WTC11 (cell line): ENCODE measurements around the gene PPP2R2C. TPM values are rescaled to one million over a fixed set of nuclear protein-coding genes. Genes with fewer than 3 reads are reported as not detected.

Source experiments
- ATAC-seq: fragments of 200-7000 bp; cut with Tn5 transposase; 2 replicates; pipeline ENCODE4 v1.10.0; 2021; ENCODE audit warnings: mild to moderate bottlenecking, moderate library complexity
- CTCF ChIA-PET: fragments of 300-600 bp; sonication (Branson Sonifier 250); formaldehyde crosslinking; loops from one replicate; lab custom pipeline; 2021; ENCODE audit warnings: antibody characterized with exemption; lab: Charles Lee
- POLR2A ChIA-PET: fragments of 350-600 bp; sonication (Branson Sonifier 250); formaldehyde crosslinking; loops from one replicate; lab custom pipeline; 2021; ENCODE audit warnings: antibody characterized with exemption; lab: Charles Lee
- DNase-seq: peaks from one replicate; pipeline ENCODE4 v3.0.0; 2021; ENCODE audit warnings: low spot score
- H3K27ac Mint-ChIP-seq: 2 replicates; pipeline ENCODE4 v1.8.0; 2021; ENCODE audit warnings: mixed read lengths
- H3K27me3 Mint-ChIP-seq: 2 replicates; pipeline ENCODE4 v1.8.0; 2021; ENCODE audit warnings: low read depth, mild to moderate bottlenecking, moderate library complexity, mixed read lengths
- H3K36me3 Mint-ChIP-seq: 2 replicates; pipeline ENCODE4 v1.8.0; 2021; ENCODE audit warnings: mixed read lengths
- H3K4me1 Mint-ChIP-seq: 2 replicates; pipeline ENCODE4 v1.8.0; 2022; ENCODE audit warnings: mixed read lengths
- H3K4me3 Mint-ChIP-seq: 2 replicates; pipeline ENCODE4 v1.8.0; 2021; ENCODE audit warnings: mild to moderate bottlenecking, moderate library complexity, mixed read lengths
- H3K9me3 Mint-ChIP-seq: 2 replicates; pipeline ENCODE4 v1.8.0; 2021; ENCODE audit warnings: mixed read lengths
- GABPB1 ChIP-seq: sonication (generic); formaldehyde crosslinking; IDR thresholded peaks from 2 replicates; pipeline ENCODE4 v1.8.1; 2023; ENCODE audit warnings: mild to moderate bottlenecking, missing genetic modification reagents
- KAT7 ChIP-seq: sonication (generic); formaldehyde crosslinking; IDR thresholded peaks from 2 replicates; pipeline ENCODE4 v1.8.1; 2023; ENCODE audit warnings: missing genetic modification reagents, mild to moderate bottlenecking, borderline replicate concordance
- MXD4 ChIP-seq: fragments of 250-450 bp; sonication (Bioruptor Pico); IDR thresholded peaks from 2 replicates; pipeline ENCODE4 v1.8.0; 2021; ENCODE audit warnings: mild to moderate bottlenecking, moderate library complexity, borderline replicate concordance
- MYBL2 ChIP-seq: sonication (generic); formaldehyde crosslinking; IDR thresholded peaks from 2 replicates; pipeline ENCODE4 v1.8.1; 2023; ENCODE audit warnings: mild to moderate bottlenecking, moderate library complexity, missing genetic modification reagents
- NR1H2 ChIP-seq: sonication (generic); formaldehyde crosslinking; IDR thresholded peaks from 2 replicates; pipeline ENCODE4 v1.9.0; 2021; ENCODE audit warnings: mild to moderate bottlenecking, moderate library complexity, missing genetic modification reagents
- PRRX2 ChIP-seq: fragments of 250-450 bp; sonication (Bioruptor Pico); IDR thresholded peaks from 2 replicates; pipeline ENCODE4 v1.8.0; 2021; ENCODE audit warnings: mild to moderate bottlenecking
- RORB ChIP-seq: fragments of 250-450 bp; sonication (Bioruptor Pico); IDR thresholded peaks from 2 replicates; pipeline ENCODE4 v1.9.0; 2021; ENCODE audit warnings: mild to moderate bottlenecking
- TEAD4 ChIP-seq: sonication (generic); formaldehyde crosslinking; IDR thresholded peaks from 2 replicates; pipeline ENCODE4 v1.8.0; 2022; ENCODE audit warnings: mild to moderate bottlenecking, missing genetic modification reagents
- ZNF138 ChIP-seq: sonication (generic); formaldehyde crosslinking; conservative IDR thresholded peaks from 2 replicates; pipeline ENCODE4 v1.8.1; 2022; ENCODE audit warnings: mild to moderate bottlenecking, moderate library complexity, missing genetic modification reagents
- ZNF219 ChIP-seq: sonication (generic); formaldehyde crosslinking; IDR thresholded peaks from 2 replicates; pipeline ENCODE4 v1.8.0; 2023; ENCODE audit warnings: missing genetic modification reagents, mild to moderate bottlenecking, borderline replicate concordance
- ZNF317 ChIP-seq: sonication (generic); formaldehyde crosslinking; IDR thresholded peaks from 2 replicates; pipeline ENCODE4 v1.8.1; 2023; ENCODE audit warnings: low read depth, mild to moderate bottlenecking, moderate library complexity, missing genetic modification reagents, borderline replicate concordance
- total RNA-seq: library from RNA; stranded (reverse); gene quantifications from 3 replicates; pipeline ENCODE4 v1.2.3, GENCODE V29; 2021
- TF ChIP-seq, protein P1 (sequence below): sonication (generic); formaldehyde crosslinking; IDR thresholded peaks from 2 replicates; pipeline ENCODE4 v1.8.0; 2023; ENCODE audit warnings: missing genetic modification reagents, mild to moderate bottlenecking, borderline replicate concordance
- TF ChIP-seq, protein P2 (sequence below): fragments of 250-450 bp; sonication (Bioruptor Pico); IDR thresholded peaks from 2 replicates; pipeline ENCODE4 v1.8.0; 2021; ENCODE audit warnings: mild to moderate bottlenecking
- TF ChIP-seq, protein P3 (sequence below): fragments of 250-450 bp; sonication (Bioruptor Pico); conservative IDR thresholded peaks from 2 replicates; pipeline ENCODE4 v1.9.0; 2021; ENCODE audit warnings: mild to moderate bottlenecking
- TF ChIP-seq, protein P4 (sequence below): fragments of 250-450 bp; sonication (Bioruptor Pico); IDR thresholded peaks from 2 replicates; pipeline ENCODE4 v1.9.0; 2021; ENCODE audit warnings: mild to moderate bottlenecking
- TF ChIP-seq, protein P5 (sequence below): fragments of 250-450 bp; sonication (Bioruptor Pico); IDR thresholded peaks from 2 replicates; pipeline ENCODE4 v1.9.0; 2021; ENCODE audit warnings: mild to moderate bottlenecking
- TF ChIP-seq, protein P6 (sequence below): sonication (generic); formaldehyde crosslinking; IDR thresholded peaks from 2 replicates; pipeline ENCODE4 v1.8.0; 2022; ENCODE audit warnings: mild to moderate bottlenecking, missing genetic modification reagents
- TF ChIP-seq, protein P7 (sequence below): sonication (generic); formaldehyde crosslinking; IDR thresholded peaks from 2 replicates; pipeline ENCODE4 v1.8.1; 2023; ENCODE audit warnings: mild to moderate bottlenecking, missing genetic modification reagents
- TF ChIP-seq, protein P8 (sequence below): fragments of 200-600 bp; IDR thresholded peaks from 2 replicates; pipeline ENCODE4 v1.8.0; 2022; ENCODE audit warnings: antibody characterized with exemption
- TF ChIP-seq, protein P9 (sequence below): sonication (generic); formaldehyde crosslinking; IDR thresholded peaks from 2 replicates; pipeline ENCODE4 v1.8.0; 2022; ENCODE audit warnings: mild to moderate bottlenecking, missing genetic modification reagents

The PPP2R2C gene
- total RNA-seq, 1 experiment from 2014 or later, result 11.5 TPM

DNA sequence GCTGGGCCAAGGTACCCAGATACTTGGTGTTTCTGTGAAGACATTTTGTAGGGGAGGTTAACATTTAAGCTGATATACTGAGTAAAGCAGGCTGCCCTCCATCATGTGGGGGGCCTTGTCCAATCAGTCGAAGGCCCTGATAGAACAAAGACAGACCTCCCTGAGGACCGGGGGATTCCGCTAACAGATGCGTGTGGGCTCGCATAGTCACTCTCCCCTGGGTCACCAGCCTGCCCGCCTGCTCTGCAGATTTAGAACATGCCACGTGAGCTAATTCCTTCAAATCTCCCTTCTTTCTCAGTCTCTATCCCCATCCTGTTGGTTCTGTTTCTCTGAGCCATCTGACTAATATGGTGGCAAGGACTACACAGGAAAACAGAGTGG, 142.0 kb downstream of the PPP2R2C start:
- peaks cover 29% of the 10 kb centered on the region for H3K9me3 Mint-ChIP-seq
- ATAC-seq, result no peak

More for the DNA sequence above, 142.0 kb downstream of the PPP2R2C start:
- H3K27ac Mint-ChIP-seq, result no peak overlapping the region
- TF ChIP-seq, protein P1, sequence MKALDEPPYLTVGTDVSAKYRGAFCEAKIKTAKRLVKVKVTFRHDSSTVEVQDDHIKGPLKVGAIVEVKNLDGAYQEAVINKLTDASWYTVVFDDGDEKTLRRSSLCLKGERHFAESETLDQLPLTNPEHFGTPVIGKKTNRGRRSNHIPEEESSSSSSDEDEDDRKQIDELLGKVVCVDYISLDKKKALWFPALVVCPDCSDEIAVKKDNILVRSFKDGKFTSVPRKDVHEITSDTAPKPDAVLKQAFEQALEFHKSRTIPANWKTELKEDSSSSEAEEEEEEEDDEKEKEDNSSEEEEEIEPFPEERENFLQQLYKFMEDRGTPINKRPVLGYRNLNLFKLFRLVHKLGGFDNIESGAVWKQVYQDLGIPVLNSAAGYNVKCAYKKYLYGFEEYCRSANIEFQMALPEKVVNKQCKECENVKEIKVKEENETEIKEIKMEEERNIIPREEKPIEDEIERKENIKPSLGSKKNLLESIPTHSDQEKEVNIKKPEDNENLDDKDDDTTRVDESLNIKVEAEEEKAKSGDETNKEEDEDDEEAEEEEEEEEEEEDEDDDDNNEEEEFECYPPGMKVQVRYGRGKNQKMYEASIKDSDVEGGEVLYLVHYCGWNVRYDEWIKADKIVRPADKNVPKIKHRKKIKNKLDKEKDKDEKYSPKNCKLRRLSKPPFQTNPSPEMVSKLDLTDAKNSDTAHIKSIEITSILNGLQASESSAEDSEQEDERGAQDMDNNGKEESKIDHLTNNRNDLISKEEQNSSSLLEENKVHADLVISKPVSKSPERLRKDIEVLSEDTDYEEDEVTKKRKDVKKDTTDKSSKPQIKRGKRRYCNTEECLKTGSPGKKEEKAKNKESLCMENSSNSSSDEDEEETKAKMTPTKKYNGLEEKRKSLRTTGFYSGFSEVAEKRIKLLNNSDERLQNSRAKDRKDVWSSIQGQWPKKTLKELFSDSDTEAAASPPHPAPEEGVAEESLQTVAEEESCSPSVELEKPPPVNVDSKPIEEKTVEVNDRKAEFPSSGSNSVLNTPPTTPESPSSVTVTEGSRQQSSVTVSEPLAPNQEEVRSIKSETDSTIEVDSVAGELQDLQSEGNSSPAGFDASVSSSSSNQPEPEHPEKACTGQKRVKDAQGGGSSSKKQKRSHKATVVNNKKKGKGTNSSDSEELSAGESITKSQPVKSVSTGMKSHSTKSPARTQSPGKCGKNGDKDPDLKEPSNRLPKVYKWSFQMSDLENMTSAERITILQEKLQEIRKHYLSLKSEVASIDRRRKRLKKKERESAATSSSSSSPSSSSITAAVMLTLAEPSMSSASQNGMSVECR (CRISPR knock-in tag), result no peak
- TF ChIP-seq, protein P2, sequence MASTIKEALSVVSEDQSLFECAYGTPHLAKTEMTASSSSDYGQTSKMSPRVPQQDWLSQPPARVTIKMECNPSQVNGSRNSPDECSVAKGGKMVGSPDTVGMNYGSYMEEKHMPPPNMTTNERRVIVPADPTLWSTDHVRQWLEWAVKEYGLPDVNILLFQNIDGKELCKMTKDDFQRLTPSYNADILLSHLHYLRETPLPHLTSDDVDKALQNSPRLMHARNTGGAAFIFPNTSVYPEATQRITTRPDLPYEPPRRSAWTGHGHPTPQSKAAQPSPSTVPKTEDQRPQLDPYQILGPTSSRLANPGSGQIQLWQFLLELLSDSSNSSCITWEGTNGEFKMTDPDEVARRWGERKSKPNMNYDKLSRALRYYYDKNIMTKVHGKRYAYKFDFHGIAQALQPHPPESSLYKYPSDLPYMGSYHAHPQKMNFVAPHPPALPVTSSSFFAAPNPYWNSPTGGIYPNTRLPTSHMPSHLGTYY (CRISPR knock-in tag), result no peak
- TF ChIP-seq, protein P3, sequence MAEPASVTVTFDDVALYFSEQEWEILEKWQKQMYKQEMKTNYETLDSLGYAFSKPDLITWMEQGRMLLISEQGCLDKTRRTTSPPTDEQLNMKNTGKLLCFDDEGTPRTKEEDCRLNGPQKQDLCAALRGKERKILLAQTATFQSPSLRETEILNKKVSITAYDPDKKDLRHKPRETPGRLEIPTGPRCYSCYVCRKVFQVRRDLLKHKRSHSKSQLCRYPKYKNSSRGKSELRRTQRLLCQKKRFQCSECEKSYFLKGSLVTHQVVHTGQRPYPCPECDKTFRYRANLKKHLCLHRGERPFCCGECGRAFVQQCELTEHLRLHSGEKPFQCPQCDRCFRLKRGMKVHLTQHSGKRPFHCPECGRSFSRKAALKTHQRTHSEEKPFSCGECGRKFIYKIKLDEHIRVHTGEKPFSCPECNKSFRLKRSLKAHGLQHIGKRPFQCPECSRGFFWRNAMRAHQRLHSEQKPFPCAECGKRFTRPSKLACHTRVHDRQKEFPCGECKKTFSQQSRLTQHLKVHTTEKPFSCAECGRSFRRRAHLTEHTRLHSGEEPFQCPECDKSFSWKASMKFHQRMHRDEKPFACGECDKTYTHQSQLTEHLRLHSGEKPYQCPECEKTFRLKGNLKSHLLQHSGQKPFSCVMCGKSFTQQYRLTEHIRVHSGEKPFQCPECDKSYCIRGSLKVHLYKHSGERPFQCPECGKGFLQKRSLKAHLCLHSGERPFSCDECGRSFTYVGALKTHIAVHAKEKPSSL, result no peak
- TF ChIP-seq, protein P4, sequence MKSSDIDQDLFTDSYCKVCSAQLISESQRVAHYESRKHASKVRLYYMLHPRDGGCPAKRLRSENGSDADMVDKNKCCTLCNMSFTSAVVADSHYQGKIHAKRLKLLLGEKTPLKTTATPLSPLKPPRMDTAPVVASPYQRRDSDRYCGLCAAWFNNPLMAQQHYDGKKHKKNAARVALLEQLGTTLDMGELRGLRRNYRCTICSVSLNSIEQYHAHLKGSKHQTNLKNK (CRISPR knock-in tag), result no peak
- TF ChIP-seq NR1H2 (no peak), ZNF317 (CRISPR knock-in tag) (no peak), MXD4 (CRISPR knock-in tag) (no peak), PRRX2 (CRISPR knock-in tag) (no peak), RORB (CRISPR knock-in tag) (no peak), ZNF219 (CRISPR knock-in tag) (no peak), KAT7 (CRISPR knock-in tag) (no peak), GABPB1 (CRISPR knock-in tag) (no peak), TEAD4 (no peak), MYBL2 (CRISPR knock-in tag) (no peak), ZNF138 (CRISPR knock-in tag) (no peak)
- TF ChIP-seq, protein P5, sequence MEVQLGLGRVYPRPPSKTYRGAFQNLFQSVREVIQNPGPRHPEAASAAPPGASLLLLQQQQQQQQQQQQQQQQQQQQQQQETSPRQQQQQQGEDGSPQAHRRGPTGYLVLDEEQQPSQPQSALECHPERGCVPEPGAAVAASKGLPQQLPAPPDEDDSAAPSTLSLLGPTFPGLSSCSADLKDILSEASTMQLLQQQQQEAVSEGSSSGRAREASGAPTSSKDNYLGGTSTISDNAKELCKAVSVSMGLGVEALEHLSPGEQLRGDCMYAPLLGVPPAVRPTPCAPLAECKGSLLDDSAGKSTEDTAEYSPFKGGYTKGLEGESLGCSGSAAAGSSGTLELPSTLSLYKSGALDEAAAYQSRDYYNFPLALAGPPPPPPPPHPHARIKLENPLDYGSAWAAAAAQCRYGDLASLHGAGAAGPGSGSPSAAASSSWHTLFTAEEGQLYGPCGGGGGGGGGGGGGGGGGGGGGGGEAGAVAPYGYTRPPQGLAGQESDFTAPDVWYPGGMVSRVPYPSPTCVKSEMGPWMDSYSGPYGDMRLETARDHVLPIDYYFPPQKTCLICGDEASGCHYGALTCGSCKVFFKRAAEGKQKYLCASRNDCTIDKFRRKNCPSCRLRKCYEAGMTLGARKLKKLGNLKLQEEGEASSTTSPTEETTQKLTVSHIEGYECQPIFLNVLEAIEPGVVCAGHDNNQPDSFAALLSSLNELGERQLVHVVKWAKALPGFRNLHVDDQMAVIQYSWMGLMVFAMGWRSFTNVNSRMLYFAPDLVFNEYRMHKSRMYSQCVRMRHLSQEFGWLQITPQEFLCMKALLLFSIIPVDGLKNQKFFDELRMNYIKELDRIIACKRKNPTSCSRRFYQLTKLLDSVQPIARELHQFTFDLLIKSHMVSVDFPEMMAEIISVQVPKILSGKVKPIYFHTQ (CRISPR knock-in tag), result no peak
- TF ChIP-seq, protein P6, sequence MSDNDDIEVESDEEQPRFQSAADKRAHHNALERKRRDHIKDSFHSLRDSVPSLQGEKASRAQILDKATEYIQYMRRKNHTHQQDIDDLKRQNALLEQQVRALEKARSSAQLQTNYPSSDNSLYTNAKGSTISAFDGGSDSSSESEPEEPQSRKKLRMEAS (CRISPR knock-in tag), result no peak
- TF ChIP-seq, protein P7, sequence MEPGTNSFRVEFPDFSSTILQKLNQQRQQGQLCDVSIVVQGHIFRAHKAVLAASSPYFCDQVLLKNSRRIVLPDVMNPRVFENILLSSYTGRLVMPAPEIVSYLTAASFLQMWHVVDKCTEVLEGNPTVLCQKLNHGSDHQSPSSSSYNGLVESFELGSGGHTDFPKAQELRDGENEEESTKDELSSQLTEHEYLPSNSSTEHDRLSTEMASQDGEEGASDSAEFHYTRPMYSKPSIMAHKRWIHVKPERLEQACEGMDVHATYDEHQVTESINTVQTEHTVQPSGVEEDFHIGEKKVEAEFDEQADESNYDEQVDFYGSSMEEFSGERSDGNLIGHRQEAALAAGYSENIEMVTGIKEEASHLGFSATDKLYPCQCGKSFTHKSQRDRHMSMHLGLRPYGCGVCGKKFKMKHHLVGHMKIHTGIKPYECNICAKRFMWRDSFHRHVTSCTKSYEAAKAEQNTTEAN (CRISPR knock-in tag), result no peak
- TF ChIP-seq, protein P8, sequence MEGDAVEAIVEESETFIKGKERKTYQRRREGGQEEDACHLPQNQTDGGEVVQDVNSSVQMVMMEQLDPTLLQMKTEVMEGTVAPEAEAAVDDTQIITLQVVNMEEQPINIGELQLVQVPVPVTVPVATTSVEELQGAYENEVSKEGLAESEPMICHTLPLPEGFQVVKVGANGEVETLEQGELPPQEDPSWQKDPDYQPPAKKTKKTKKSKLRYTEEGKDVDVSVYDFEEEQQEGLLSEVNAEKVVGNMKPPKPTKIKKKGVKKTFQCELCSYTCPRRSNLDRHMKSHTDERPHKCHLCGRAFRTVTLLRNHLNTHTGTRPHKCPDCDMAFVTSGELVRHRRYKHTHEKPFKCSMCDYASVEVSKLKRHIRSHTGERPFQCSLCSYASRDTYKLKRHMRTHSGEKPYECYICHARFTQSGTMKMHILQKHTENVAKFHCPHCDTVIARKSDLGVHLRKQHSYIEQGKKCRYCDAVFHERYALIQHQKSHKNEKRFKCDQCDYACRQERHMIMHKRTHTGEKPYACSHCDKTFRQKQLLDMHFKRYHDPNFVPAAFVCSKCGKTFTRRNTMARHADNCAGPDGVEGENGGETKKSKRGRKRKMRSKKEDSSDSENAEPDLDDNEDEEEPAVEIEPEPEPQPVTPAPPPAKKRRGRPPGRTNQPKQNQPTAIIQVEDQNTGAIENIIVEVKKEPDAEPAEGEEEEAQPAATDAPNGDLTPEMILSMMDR, result no peak
- TF ChIP-seq, protein P9, sequence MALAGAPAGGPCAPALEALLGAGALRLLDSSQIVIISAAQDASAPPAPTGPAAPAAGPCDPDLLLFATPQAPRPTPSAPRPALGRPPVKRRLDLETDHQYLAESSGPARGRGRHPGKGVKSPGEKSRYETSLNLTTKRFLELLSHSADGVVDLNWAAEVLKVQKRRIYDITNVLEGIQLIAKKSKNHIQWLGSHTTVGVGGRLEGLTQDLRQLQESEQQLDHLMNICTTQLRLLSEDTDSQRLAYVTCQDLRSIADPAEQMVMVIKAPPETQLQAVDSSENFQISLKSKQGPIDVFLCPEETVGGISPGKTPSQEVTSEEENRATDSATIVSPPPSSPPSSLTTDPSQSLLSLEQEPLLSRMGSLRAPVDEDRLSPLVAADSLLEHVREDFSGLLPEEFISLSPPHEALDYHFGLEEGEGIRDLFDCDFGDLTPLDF (CRISPR knock-in tag), result no peak
- DNase-seq, result no peak
- CTCF ChIA-PET, result interaction anchor here (0.6 to 15.7 kb wide), 45 partner anchors 10 to 386 kb away, joined by 3 to 713 read pairs (median 7); partner anchors contain the start of genes JAKMIP1, MAN2B2 and WFS1
- peaks cover 2% of the 10 kb centered on the region for H3K36me3 Mint-ChIP-seq
- 0 out of 2 replicates have a peak, but pooled peaks cover 3% of the 10 kb centered on the region for H3K4me1 Mint-ChIP-seq
- H3K27me3 Mint-ChIP-seq, result no peaks in the 10 kb centered on the region; the same call in 1 of the 2 replicates
- POLR2A ChIA-PET, result no interaction called here
- no peak overlapping the region for H3K4me3 Mint-ChIP-seq
